SK-N-SH treated with all-trans-retinoic acid at 6 μM for 48 hours (cell line): Measurements from ENCODE around the gene LYPD5.

ENCODE experiments used
- ATAC-seq: fragments of 200-7000 bp; cut with Tn5 transposase; 3 replicates; pipeline ENCODE4 v1.9.1; 2020; ENCODE audit warnings: mild to moderate bottlenecking, moderate library complexity
- ARNTL ChIP-seq: fragments of 450-650 bp; formaldehyde crosslinking; IDR thresholded peaks from 2 replicates; pipeline ENCODE4 v1.5.0; 2020; ENCODE audit warnings: low read depth, mild to moderate bottlenecking, moderate library complexity, borderline replicate concordance
- CREB5 ChIP-seq: fragments of 250-450 bp; sonication (Bioruptor Pico); IDR thresholded peaks from 2 replicates; pipeline ENCODE4 v1.5.1; 2020; ENCODE audit warnings: low read depth, mild to moderate bottlenecking, moderate library complexity
- CSDC2 ChIP-seq: fragments of 250-450 bp; sonication (Bioruptor Pico); IDR thresholded peaks from 2 replicates; pipeline ENCODE4 v1.5.0; 2020; ENCODE audit warnings: mild to moderate bottlenecking, moderate library complexity
- CSRNP3 ChIP-seq: fragments of 250-450 bp; sonication (Bioruptor Pico); IDR thresholded peaks from 2 replicates; pipeline ENCODE4 v1.5.1; 2021; ENCODE audit warnings: mild to moderate bottlenecking, moderate library complexity
- ESRRG ChIP-seq: fragments of 250-450 bp; sonication (Bioruptor Pico); IDR thresholded peaks from 2 replicates; pipeline ENCODE4 v1.6.1; 2021; ENCODE audit warnings: mild to moderate bottlenecking
- GLIS3 ChIP-seq: fragments of 250-450 bp; sonication (Bioruptor Pico); IDR thresholded peaks from 2 replicates; pipeline ENCODE4 v1.5.0; 2020; ENCODE audit warnings: mild to moderate bottlenecking, moderate library complexity
- ISL1 ChIP-seq: fragments of 250-450 bp; sonication (Bioruptor Pico); IDR thresholded peaks from 2 replicates; pipeline ENCODE4 v2.1.2; 2022; ENCODE audit warnings: mild to moderate bottlenecking, moderate library complexity
- OSR1 ChIP-seq: fragments of 250-450 bp; sonication (Bioruptor Pico); IDR thresholded peaks from 2 replicates; pipeline ENCODE4 v1.8.0; 2022; ENCODE audit warnings: moderate library complexity, mild to moderate bottlenecking, inconsistent platforms
- PATZ1 ChIP-seq: fragments of 250-450 bp; sonication (Bioruptor Pico); IDR thresholded peaks from 2 replicates; pipeline ENCODE4 v1.8.0; 2020; ENCODE audit warnings: mild to moderate bottlenecking, moderate library complexity, borderline replicate concordance
- POU6F1 ChIP-seq: fragments of 250-450 bp; sonication (Bioruptor Pico); IDR thresholded peaks from 2 replicates; pipeline ENCODE4 v1.8.0; 2021; ENCODE audit warnings: low read depth, mild to moderate bottlenecking, moderate library complexity, borderline replicate concordance
- PPARA ChIP-seq: fragments of 250-450 bp; sonication (Bioruptor Pico); IDR thresholded peaks from 2 replicates; pipeline ENCODE4 v1.5.0; 2020; ENCODE audit warnings: mild to moderate bottlenecking, borderline replicate concordance
- RARB ChIP-seq: fragments of 250-450 bp; sonication (Bioruptor Pico); IDR thresholded peaks from 2 replicates; pipeline ENCODE4 v1.8.0; 2021; ENCODE audit warnings: mild to moderate bottlenecking, moderate library complexity
- SNAI2 ChIP-seq: fragments of 250-450 bp; sonication (Bioruptor Pico); IDR thresholded peaks from 2 replicates; pipeline ENCODE4 v1.5.0; 2020; ENCODE audit warnings: mild to moderate bottlenecking, moderate library complexity
- TCF4 ChIP-seq: fragments of 250-450 bp; sonication (Bioruptor Pico); IDR thresholded peaks from 2 replicates; pipeline ENCODE4 v1.8.0; 2021; ENCODE audit warnings: mild to moderate bottlenecking, moderate library complexity, borderline replicate concordance
- TOX ChIP-seq: fragments of 250-450 bp; sonication (Bioruptor Pico); IDR thresholded peaks from 2 replicates; pipeline ENCODE4 v1.8.0; 2021; ENCODE audit warnings: mild to moderate bottlenecking, moderate library complexity, borderline replicate concordance
- ZFP3 ChIP-seq: fragments of 250-450 bp; sonication (Bioruptor Pico); IDR thresholded peaks from 2 replicates; pipeline ENCODE4 v1.5.0; 2020; ENCODE audit warnings: mild to moderate bottlenecking, moderate library complexity
- ZFP30 ChIP-seq: fragments of 450-650 bp; formaldehyde crosslinking; IDR thresholded peaks from 2 replicates; pipeline ENCODE4 v1.5.0; 2022; ENCODE audit warnings: mild to moderate bottlenecking, moderate library complexity
- ZNF565 ChIP-seq: fragments of 450-650 bp; formaldehyde crosslinking; conservative IDR thresholded peaks from 2 replicates; pipeline ENCODE4 v1.5.0; 2020; ENCODE audit warnings: low read depth, mild to moderate bottlenecking, moderate library complexity
- ZNF70 ChIP-seq: fragments of 450-650 bp; formaldehyde crosslinking; IDR thresholded peaks from 2 replicates; pipeline ENCODE4 v1.5.0; 2020; ENCODE audit warnings: mild to moderate bottlenecking, moderate library complexity
- ZNF8 ChIP-seq: fragments of 450-650 bp; formaldehyde crosslinking; IDR thresholded peaks from 2 replicates; pipeline ENCODE4 v1.5.0; 2020; ENCODE audit warnings: mild to moderate bottlenecking, moderate library complexity

Gene LYPD5

GRCh38 chr19:43779147-43779819, 23.0 kb downstream of the LYPD5 start:
- ATAC-seq: no peak
- TF ChIP-seq ZNF8 (CRISPR knock-in tag): no peak
- no peak for TF ChIP-seq ISL1
- TF ChIP-seq ZNF565 (CRISPR knock-in tag): no peak
- TF ChIP-seq ARNTL: no peak
- no peak for TF ChIP-seq CREB5 (CRISPR knock-in tag)
- TF ChIP-seq ZFP30 (CRISPR knock-in tag): no peak
- no peak for TF ChIP-seq TOX (CRISPR knock-in tag)
- TF ChIP-seq OSR1 (CRISPR knock-in tag): no peak
- no peak for TF ChIP-seq ESRRG
- TF ChIP-seq CSDC2 (CRISPR knock-in tag): no peak
- no peak for TF ChIP-seq SNAI2
- no peak for TF ChIP-seq GLIS3
- no peak for TF ChIP-seq ZFP3 (CRISPR knock-in tag)
- TF ChIP-seq PPARA (CRISPR knock-in tag): no peak

- no peak for ATAC-seq
These were observed 23.6 kb downstream of the LYPD5 start for GRCh38 chr19:43778651-43779050.

GRCh38 chr19:43777163-43777695, 25.0 kb downstream of the LYPD5 start:
- ATAC-seq: peak; percentile 47
- TF ChIP-seq POU6F1: no peak
- no peak for TF ChIP-seq ARNTL
- no peak for TF ChIP-seq ISL1
- TF ChIP-seq CREB5 (CRISPR knock-in tag): no peak
- TF ChIP-seq CSDC2 (CRISPR knock-in tag): no peak
- no peak for TF ChIP-seq TOX (CRISPR knock-in tag)

More at GRCh38 chr19:43778651-43779050, 23.6 kb downstream of the LYPD5 start:
- TF ChIP-seq SNAI2: no peak
- no peak for TF ChIP-seq PPARA (CRISPR knock-in tag)
- TF ChIP-seq ZFP3 (CRISPR knock-in tag): no peak
- no peak for TF ChIP-seq ZNF70 (CRISPR knock-in tag)
- no peak for TF ChIP-seq ISL1
- no peak for TF ChIP-seq ZNF8 (CRISPR knock-in tag)

GRCh38 chr19:43776286-43776685, 26.0 kb downstream of the LYPD5 start:
- no peak for TF ChIP-seq CREB5 (CRISPR knock-in tag)
- TF ChIP-seq TCF4: no peak
- no peak for TF ChIP-seq PATZ1 (CRISPR knock-in tag)
- no peak for TF ChIP-seq RARB (CRISPR knock-in tag)
- no peak for TF ChIP-seq TOX (CRISPR knock-in tag)
- no peak for TF ChIP-seq CSRNP3
- no peak for TF ChIP-seq GLIS3
- no peak for TF ChIP-seq CSDC2 (CRISPR knock-in tag)
- no peak for ATAC-seq
